ENCODE results near the gene BTBD7. TPM values are rescaled to one million over a fixed set of nuclear protein-coding genes. Genes with fewer than 3 reads are reported as not detected.

BTBD7 gene
- total RNA-seq, 4 donors from 2014 or later: 20.5 to 34.0 (median 25.7) TPM

DNA sequence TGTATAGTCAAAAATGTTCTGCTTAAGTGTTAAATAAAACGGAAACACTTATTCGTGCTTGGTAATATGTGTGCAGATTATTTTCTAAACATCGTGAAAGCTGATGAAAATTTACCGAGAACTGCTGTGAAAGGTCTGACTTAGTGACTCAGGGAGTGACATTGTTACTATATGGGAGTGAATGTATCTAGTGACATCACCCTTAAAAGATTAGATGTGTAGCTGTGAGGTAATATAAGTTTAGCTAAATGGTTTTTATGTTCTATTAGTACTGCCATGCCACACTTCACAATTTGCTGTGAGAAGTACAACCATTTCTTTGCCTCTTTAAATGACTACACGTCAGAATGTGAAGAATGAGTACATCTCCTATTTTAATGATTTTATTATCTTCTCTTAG lies 15.5 kb upstream of the BTBD7 start:
- ATAC-seq (ENCODE audit: low FRiP score): no peak
- TF ChIP-seq, protein P1, sequence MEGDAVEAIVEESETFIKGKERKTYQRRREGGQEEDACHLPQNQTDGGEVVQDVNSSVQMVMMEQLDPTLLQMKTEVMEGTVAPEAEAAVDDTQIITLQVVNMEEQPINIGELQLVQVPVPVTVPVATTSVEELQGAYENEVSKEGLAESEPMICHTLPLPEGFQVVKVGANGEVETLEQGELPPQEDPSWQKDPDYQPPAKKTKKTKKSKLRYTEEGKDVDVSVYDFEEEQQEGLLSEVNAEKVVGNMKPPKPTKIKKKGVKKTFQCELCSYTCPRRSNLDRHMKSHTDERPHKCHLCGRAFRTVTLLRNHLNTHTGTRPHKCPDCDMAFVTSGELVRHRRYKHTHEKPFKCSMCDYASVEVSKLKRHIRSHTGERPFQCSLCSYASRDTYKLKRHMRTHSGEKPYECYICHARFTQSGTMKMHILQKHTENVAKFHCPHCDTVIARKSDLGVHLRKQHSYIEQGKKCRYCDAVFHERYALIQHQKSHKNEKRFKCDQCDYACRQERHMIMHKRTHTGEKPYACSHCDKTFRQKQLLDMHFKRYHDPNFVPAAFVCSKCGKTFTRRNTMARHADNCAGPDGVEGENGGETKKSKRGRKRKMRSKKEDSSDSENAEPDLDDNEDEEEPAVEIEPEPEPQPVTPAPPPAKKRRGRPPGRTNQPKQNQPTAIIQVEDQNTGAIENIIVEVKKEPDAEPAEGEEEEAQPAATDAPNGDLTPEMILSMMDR (IDR thresholded peaks at IDR 0.05): no peak

DNA sequence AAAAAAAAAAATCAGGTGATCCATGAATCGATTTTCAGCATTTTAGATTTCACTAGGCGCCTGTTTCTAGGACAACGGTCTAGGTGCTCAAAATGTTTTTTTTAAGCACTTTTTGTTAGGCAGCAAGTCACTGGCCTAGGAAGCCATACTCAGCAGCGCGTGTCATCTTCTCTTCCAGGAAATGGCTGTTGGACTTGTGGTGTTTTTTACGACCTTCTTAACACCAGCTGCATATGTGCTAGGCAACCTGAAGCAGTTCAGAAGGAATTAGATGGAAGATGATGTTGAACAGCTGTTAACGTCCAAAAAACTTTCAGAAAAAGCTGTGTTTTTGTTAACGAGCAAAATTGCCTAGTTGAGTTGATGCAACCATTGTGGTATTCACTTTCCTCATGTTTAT lies 15.0 kb upstream of the BTBD7 start:
- no peak for DNase-seq (ENCODE audit: low spot score)
- TF ChIP-seq, protein P1 (IDR thresholded peaks at IDR 0.05): no peak
- no peak for ATAC-seq (ENCODE audit: low FRiP score)

More for the DNA sequence above, 15.5 kb upstream of the BTBD7 start:
- DNase-seq (ENCODE audit: low spot score): no peak

DNA sequence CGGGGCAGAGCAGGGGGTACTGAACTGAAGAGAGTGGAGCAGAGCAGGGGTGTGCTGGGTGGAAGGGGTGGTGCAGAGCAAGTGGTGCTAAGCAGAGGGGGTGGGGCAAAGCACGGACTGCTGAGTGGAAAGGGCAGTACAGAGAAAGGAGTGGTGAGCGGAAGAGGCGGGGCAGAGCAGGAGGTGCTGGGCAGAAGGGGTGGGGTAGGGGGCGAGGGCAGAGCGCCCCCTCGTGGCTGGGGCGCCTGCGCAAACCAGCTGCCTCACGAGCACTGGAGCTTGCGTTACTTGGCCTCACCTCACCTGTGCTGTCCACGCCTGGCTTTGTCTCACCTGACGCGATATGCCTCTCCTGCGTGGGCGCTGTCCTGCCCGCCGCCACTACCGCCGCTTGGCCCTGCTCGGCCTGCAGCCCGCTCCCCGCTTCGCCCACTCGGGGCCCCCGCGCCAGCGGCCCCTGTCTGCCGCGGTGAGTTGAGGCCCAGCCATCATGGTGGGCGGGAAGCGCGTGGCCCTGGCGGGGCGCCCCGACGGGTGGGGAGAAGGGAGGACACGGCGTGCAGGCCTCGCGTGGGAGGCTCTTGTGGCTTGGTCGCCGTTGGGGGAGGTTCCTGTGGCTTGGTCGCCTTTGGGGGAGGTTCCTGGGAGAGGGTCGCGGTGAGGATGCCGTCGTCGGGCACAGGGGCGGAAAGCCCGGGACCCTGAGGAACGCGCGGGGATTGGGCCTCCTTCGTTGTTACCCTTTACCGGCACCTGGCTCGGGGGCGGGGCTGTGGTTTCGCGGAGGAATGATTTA lies 14.3 kb upstream of the BTBD7 start, which contains the start of gene COX8C:
Gene COX8C (plus strand): TSS at position 257 of the 796 bp plus-strand sequence. CDS start 87 bp downstream, at position 344.
- ATAC-seq (ENCODE audit: low FRiP score) (no peak), DNase-seq (ENCODE audit: low spot score) (no peak)
- TF ChIP-seq, protein P1 (IDR thresholded peaks at IDR 0.05): no peak

DNA sequence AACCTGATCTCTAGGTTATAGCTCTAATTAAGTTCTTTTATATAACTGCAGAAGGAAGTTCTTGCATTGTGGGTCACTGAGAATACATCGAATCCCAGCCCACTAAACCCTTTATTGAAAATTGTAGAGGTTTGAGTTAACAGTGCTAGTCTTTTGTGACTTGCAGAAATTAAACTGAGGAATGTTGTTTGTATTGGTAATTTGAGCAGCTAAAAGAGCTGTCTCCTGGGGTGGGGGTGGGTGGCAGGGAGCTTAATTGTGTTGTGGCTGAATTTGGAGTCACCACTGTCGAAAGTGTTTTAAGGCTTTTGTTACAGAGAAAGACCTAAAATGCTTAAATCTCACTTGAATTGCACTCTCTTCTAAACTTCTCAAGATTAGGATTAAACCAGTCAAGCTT lies 11.0 kb upstream of the BTBD7 start:
- DNase-seq (ENCODE audit: low spot score) (no peak), ATAC-seq (ENCODE audit: low FRiP score) (no peak)
- TF ChIP-seq, protein P1 (IDR thresholded peaks at IDR 0.05): no peak

DNA sequence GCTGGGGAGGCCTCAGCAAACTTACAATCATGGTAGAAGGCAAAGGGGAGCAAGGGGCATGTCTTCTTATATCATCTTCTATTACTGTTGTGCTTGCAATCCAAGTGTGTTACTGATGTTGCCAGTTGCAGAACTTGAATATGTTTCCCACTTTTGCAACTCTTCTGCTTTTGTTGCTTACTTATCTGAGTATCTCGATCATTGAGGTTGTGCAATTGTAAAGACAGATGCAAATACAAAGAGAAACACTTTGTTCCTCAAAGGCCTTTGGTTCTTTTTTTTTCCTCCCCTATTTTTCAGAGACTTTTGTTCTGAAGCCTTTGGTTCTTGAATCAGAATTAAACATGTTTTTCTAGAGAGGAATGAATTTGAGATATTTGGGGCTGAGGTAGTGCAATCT lies 10.4 kb upstream of the BTBD7 start:
- TF ChIP-seq, protein P1 (IDR thresholded peaks at IDR 0.05): no peak
- no peak for DNase-seq (ENCODE audit: low spot score)
- no peak for ATAC-seq (ENCODE audit: low FRiP score)

DNA sequence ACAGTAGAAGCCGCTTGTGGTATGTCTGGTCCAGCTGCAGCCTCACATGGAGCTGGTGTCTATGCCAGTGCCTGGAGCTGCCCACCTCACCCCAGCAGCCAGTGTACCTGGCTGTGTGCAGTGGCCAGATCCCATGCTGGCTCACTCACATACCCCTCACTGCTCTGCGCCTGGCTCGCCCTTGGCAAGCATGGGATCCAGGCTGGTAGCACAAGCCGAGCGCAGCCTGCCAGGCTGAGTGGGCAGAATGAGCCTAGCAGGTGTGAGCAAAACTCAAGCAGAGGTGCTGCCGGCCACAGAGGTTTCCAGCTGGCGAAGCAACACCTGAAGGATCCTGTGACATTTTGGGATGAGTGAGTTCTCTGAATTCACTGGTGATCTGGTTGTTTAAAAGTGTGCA lies 5.0 kb upstream of the BTBD7 start:
- DNase-seq (ENCODE audit: low spot score) (no peak), ATAC-seq (ENCODE audit: low FRiP score) (no peak)
- TF ChIP-seq, protein P1 (IDR thresholded peaks at IDR 0.05): no peak

Data from omental fat pad (tissue), 4 donors.